Stomach (tissue), 9 donors: ENCODE measurements around the gene LARGE1. TPM values are rescaled to one million over a fixed set of nuclear protein-coding genes. Genes with fewer than 3 reads are reported as not detected.
"Not testable (repeated sequence)": the region's sequence is repeated elsewhere in the genome, so short reads cannot be mapped to it uniquely, and the experiment has no call there.

Experiments used
- DNase-seq, 2 donors: peaks; one replicate each; pipeline versions ENCODE4 v3.0.0 to v3.0.0-alpha.2; 2013 to 2019
- H3K27ac ChIP-seq, 5 donors: fragments of 200-600 bp in 4 of 5; sonication (generic) in 4 of 5; one replicate each; pipeline ENCODE4 v1.5.1; 2013 to 2019; ENCODE audit warnings: mild to moderate bottlenecking in 1 of 5, moderate library complexity in 1 of 5
- H3K27me3 ChIP-seq, 3 donors: fragments of 200-600 bp; sonication (generic); one replicate each; pipeline ENCODE4 v1.5.1; 2017 to 2019; ENCODE audit warnings: mixed run types in 1 of 3
- H3K36me3 ChIP-seq, 4 donors: fragments of 200-600 bp; sonication (generic); 1 replicate in 3 of 4; 2 replicates in 1 of 4; pipeline ENCODE4 v1.5.1; 2016 to 2019
- H3K4me1 ChIP-seq, 4 donors: fragments of 200-600 bp; sonication (generic); one replicate each; pipeline ENCODE4 v1.5.1; 2016 to 2019
- H3K4me3 ChIP-seq, 4 donors: fragments of 200-600 bp; sonication (generic) in 3 of 4; one replicate each; pipeline ENCODE4 v1.5.1; 2016 to 2019; ENCODE audit warnings: mild to moderate bottlenecking in 1 of 4
- H3K9me3 ChIP-seq, 4 donors: fragments of 200-600 bp; sonication (generic); one replicate each; pipeline ENCODE4 v1.5.1; 2016 to 2019
- CTCF ChIP-seq, 7 experiments: fragments of 450-650 bp in 4 of 7; fragments of 200-600 bp in 3 of 7; sonication (generic) in 3 of 7; IDR thresholded peaks; one replicate each; pipeline ENCODE4 v1.5.1; 2016 to 2019; ENCODE audit warnings: antibody characterized with exemption in 7 of 7, control low read depth in 2 of 7, mild to moderate bottlenecking in 1 of 7
- EP300 ChIP-seq: sonication (generic); formaldehyde crosslinking; IDR thresholded peaks from one replicate; pipeline ENCODE4 v1.6.1; 2017; ENCODE audit warnings: antibody characterized with exemption
- POLR2A ChIP-seq, 4 donors: fragments of 450-650 bp; IDR thresholded peaks; one replicate each; pipeline ENCODE4 v1.6.1; 2016; ENCODE audit warnings: antibody characterized with exemption in 4 of 4, control low read depth in 2 of 4, mild to moderate bottlenecking in 1 of 4, moderate library complexity in 1 of 4
- POLR2AphosphoS5 ChIP-seq, 3 donors: sonication (generic); formaldehyde crosslinking; IDR thresholded peaks; one replicate each; pipeline ENCODE4 v1.6.1; 2016; ENCODE audit warnings: antibody characterized with exemption in 3 of 3
- WGBS, 5 donors: extraction: QIAGEN DNeasy Blood & Tissue Kit in 3 of 5; methylation state at CpG; one replicate each; pipeline versions ENCODE4 v1.1.5 to v1.1.7; 2013 to 2018; 5-methylcytosine and 5-hydroxymethylcytosine counted together
- intact Hi-C: fragments of 100-400 bp; cut with DNase I; formaldehyde crosslinking; loops from one replicate; pipeline ENCODE4 v1.15.1; 2023; ENCODE audit warnings: low total_unique reads
- polyA plus RNA-seq, 3 donors: library from polyadenylated mRNA; stranded (reverse); fragments of 200-250 nt; gene quantifications; one replicate each; pipeline ENCODE4 v1.2.3, GENCODE V29; 2013
- total RNA-seq, 5 donors: library from RNA; depleted of rRNA; stranded (reverse); fragments of >200 nt; gene quantifications; one replicate each; pipeline versions ENCODE4 v1.1.0 to v1.2.3, GENCODE V29; 2014 to 2016
- donor health status: healthy with polysubstance abuse.
- donor health status: Bipolar disorder and iron deficiency.
- donor health status: healthy.

The LARGE1 gene
- total and polyA plus RNA-seq, 8 donors: 3.5 to 110 (median 51.6) TPM

- H3K4me1 ChIP-seq: no peaks in the 10 kb centered on the region
- H3K27ac ChIP-seq: no peak overlapping the region
- no peak overlapping the region for H3K4me3 ChIP-seq
- TF ChIP-seq POLR2A (IDR thresholded peaks at IDR 0.05) (no peak), POLR2AphosphoS5 (IDR thresholded peaks at IDR 0.05) (no peak), EP300 (no peak), CTCF (IDR thresholded peaks at IDR 0.05) (no peak)
- intact Hi-C loops: no loop called here
- H3K36me3 ChIP-seq: peaks cover 8 to 60% (median 36%) of the 10 kb centered on the region in 4 donors
- no peaks in the 10 kb centered on the region for H3K27me3 ChIP-seq
- no peak for DNase-seq
- H3K9me3 ChIP-seq: peaks cover 0 to 12% (median 4%) of the 10 kb centered on the region in 4 donors
- WGBS, 5 donors: 88 to 91% (median 91%) methylated on average over 9 to 10 of the region's 10 CpGs
These were observed 538.5 kb downstream of the LARGE1 start for GRCh38 chr22:33381531-33382406.

- H3K27ac ChIP-seq: no peak overlapping the region
- no peaks in the 10 kb centered on the region for H3K27me3 ChIP-seq
- H3K4me3 ChIP-seq: no peak overlapping the region
- DNase-seq: no peak
- no peak for TF ChIP-seq CTCF (IDR thresholded peaks at IDR 0.05)
- peak in 2 of 3 donors; percentile 12 to 37 for TF ChIP-seq POLR2AphosphoS5 (IDR thresholded peaks at IDR 0.05)
- WGBS, 5 donors: 79 to 89% (median 82%) methylated on average over 4 of the region's 4 CpGs
- no peaks in the 10 kb centered on the region for H3K4me1 ChIP-seq
- H3K9me3 ChIP-seq: peaks cover 0 to 12% (median 4%) of the 10 kb centered on the region in 4 donors
- H3K36me3 ChIP-seq: peaks cover 8 to 60% (median 36%) of the 10 kb centered on the region in 4 donors
- intact Hi-C loops: no loop called here
These were observed 539.3 kb downstream of the LARGE1 start for GRCh38 chr22:33380789-33381530.

GRCh38 chr22:33379836-33380235 is 540.4 kb downstream of the LARGE1 start:
- TF ChIP-seq POLR2AphosphoS5 (IDR thresholded peaks at IDR 0.05) (no peak), CTCF (IDR thresholded peaks at IDR 0.05) (no peak), POLR2A (IDR thresholded peaks at IDR 0.05) (no peak), EP300 (no peak)
- no peak overlapping the region for H3K27ac ChIP-seq
- no peak for DNase-seq
- H3K27me3 ChIP-seq: no peaks in the 10 kb centered on the region
- WGBS, 5 donors: 95 to 97% (median 96%) methylated on average over 2 of the region's 2 CpGs
- peaks cover 8 to 58% (median 36%) of the 10 kb centered on the region in 4 donors for H3K36me3 ChIP-seq
- H3K4me3 ChIP-seq: no peak overlapping the region
- H3K4me1 ChIP-seq: no peaks in the 10 kb centered on the region
- intact Hi-C loops: no loop called here
- H3K9me3 ChIP-seq: peaks cover 0 to 12% (median 4%) of the 10 kb centered on the region in 4 donors

- no peak overlapping the region for H3K27ac ChIP-seq
- DNase-seq: no peak
- no peaks in the 10 kb centered on the region for H3K36me3 ChIP-seq
- WGBS, 5 donors: 91 to 98% (median 95%) methylated on average over 1 of the region's 1 CpG
- intact Hi-C loops: no loop called here
- no peaks in the 10 kb centered on the region for H3K4me1 ChIP-seq
- no peak overlapping the region for H3K4me3 ChIP-seq
- TF ChIP-seq EP300: no peak
- no peak for TF ChIP-seq CTCF (IDR thresholded peaks at IDR 0.05)
- TF ChIP-seq POLR2A (IDR thresholded peaks at IDR 0.05): no peak
- no peak for TF ChIP-seq POLR2AphosphoS5 (IDR thresholded peaks at IDR 0.05)
- no peaks in the 10 kb centered on the region for H3K27me3 ChIP-seq
- H3K9me3 ChIP-seq: peaks cover 0 to 5% (median 2%) of the 10 kb centered on the region in 4 donors
These were observed 547.4 kb downstream of the LARGE1 start for GRCh38 chr22:33372875-33373274.

- H3K9me3 ChIP-seq, DNase-seq, H3K4me3 ChIP-seq, H3K27ac ChIP-seq, H3K36me3 ChIP-seq, intact Hi-C loops, H3K27me3 ChIP-seq, H3K4me1 ChIP-seq: not testable (repeated sequence)
- WGBS, 5 donors: 94 to 98% (median 95%) methylated on average over 5 of the region's 5 CpGs; no CpG with 5 or more reads in 1 of the 5 donors
These were observed 557.0 kb downstream of the LARGE1 start for GRCh38 chr22:33363256-33363655.
